Panc1 (cell line): ENCODE data around the gene NRM.

Experiments used
- CTCF ChIP-seq: fragments of 450-650 bp; IDR thresholded peaks from 2 replicates; pipeline ENCODE4 v1.5.1; 2017; ENCODE audit warnings: mild to moderate bottlenecking
- TF ChIP-seq, protein P1 (sequence below), 2 experiments: IDR thresholded peaks; 2 replicates each; pipeline ENCODE4 v1.6.1; 2011 to 2012; ENCODE audit warnings: low read depth in 2 of 2, control low read depth in 1 of 2, low read length in 1 of 2, mild to moderate bottlenecking in 1 of 2, moderate library complexity in 1 of 2; ENCODE audit not compliant: insufficient read depth in 1 of 2

DNA sequence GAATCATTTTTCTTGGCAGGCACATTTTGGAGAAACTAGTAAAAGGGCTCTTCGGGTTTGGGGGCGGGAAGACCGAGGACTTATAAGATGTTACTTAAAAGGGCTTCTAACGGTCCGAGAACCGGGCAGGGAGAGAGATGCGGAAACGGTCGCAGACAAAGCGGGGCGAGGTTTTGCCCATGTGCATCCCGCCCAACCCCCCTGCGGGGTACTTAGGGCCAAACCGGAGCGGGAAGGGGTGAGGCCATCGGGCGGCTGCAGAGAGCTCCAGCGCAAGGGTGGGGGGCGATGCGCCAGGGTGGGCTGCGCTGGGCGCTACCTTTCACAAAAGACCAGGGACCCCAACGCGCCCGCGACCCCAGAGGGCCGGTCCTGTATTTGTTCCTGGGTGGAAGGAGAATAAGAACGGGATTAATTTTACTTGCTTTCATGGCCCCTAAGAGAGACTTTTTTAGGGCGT lies 30.0 kb upstream of the NRM start:
- TF ChIP-seq CTCF: no peak
- TF ChIP-seq, protein P1, sequence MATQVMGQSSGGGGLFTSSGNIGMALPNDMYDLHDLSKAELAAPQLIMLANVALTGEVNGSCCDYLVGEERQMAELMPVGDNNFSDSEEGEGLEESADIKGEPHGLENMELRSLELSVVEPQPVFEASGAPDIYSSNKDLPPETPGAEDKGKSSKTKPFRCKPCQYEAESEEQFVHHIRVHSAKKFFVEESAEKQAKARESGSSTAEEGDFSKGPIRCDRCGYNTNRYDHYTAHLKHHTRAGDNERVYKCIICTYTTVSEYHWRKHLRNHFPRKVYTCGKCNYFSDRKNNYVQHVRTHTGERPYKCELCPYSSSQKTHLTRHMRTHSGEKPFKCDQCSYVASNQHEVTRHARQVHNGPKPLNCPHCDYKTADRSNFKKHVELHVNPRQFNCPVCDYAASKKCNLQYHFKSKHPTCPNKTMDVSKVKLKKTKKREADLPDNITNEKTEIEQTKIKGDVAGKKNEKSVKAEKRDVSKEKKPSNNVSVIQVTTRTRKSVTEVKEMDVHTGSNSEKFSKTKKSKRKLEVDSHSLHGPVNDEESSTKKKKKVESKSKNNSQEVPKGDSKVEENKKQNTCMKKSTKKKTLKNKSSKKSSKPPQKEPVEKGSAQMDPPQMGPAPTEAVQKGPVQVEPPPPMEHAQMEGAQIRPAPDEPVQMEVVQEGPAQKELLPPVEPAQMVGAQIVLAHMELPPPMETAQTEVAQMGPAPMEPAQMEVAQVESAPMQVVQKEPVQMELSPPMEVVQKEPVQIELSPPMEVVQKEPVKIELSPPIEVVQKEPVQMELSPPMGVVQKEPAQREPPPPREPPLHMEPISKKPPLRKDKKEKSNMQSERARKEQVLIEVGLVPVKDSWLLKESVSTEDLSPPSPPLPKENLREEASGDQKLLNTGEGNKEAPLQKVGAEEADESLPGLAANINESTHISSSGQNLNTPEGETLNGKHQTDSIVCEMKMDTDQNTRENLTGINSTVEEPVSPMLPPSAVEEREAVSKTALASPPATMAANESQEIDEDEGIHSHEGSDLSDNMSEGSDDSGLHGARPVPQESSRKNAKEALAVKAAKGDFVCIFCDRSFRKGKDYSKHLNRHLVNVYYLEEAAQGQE (IDR thresholded peaks at IDR 0.05; ENCODE audit: insufficient read depth in 1 of 2, low read depth in 2 of 2, low read length in 1 of 2): no peak; a peak in 1 of 4 replicates
